Body of pancreas (tissue), 4 donors: ENCODE results near the gene PTPRT. TPM values are rescaled to one million over a fixed set of nuclear protein-coding genes. Genes with fewer than 3 reads are reported as not detected.

Experiments
- ATAC-seq: fragments of 150-250 bp; one replicate; pipeline ENCODE4 v1.9.1; 2016
- DNase-seq, 4 donors: peaks; one replicate each; pipeline ENCODE4 v3.0.0-alpha.2; 2019
- H3K27ac ChIP-seq, 4 donors: fragments of 200-600 bp; sonication (generic); 1 replicate in 3 of 4; 2 replicates in 1 of 4; pipeline versions ENCODE4 v1.5.1 to v1.6.1; 2016 to 2019; ENCODE audit warnings: mild to moderate bottlenecking in 1 of 4, mixed read lengths in 1 of 4, moderate library complexity in 1 of 4
- H3K27me3 ChIP-seq, 2 donors: fragments of 200-600 bp; sonication (generic); one replicate each; pipeline ENCODE4 v1.6.0; 2016; ENCODE audit warnings: mild to moderate bottlenecking in 1 of 2
- H3K36me3 ChIP-seq, 2 donors: fragments of 200-600 bp; sonication (generic); replicated peaks in 1 of 2; 2 replicates each; pipeline ENCODE4 v1.5.1; 2016; ENCODE audit warnings: low read depth in 2 of 2; ENCODE audit not compliant: insufficient read depth in 1 of 2
- H3K4me1 ChIP-seq: fragments of 200-600 bp; sonication (generic); one replicate; pipeline ENCODE4 v1.6.0; 2016
- H3K4me3 ChIP-seq, 2 donors: fragments of 200-600 bp; sonication (generic); 1 replicate in 1 of 2; 2 replicates in 1 of 2; pipeline ENCODE4 v1.5.1; 2016 to 2019
- H3K9me3 ChIP-seq, 3 donors: fragments of 200-600 bp; sonication (generic); 1 replicate in 2 of 3; 2 replicates in 1 of 3; pipeline ENCODE4 v1.5.1; 2016
- CTCF ChIP-seq, 7 experiments: fragments of 450-650 bp in 4 of 7; fragments of 200-600 bp in 3 of 7; sonication (generic) in 3 of 7; IDR thresholded peaks; one replicate each; pipeline ENCODE4 v1.5.1; 2016 to 2019; ENCODE audit warnings: antibody characterized with exemption in 7 of 7
- POLR2A ChIP-seq, 3 donors: fragments of 450-650 bp; IDR thresholded peaks; one replicate each; pipeline ENCODE4 v1.6.1; 2016; ENCODE audit warnings: antibody characterized with exemption in 3 of 3, mild to moderate bottlenecking in 2 of 3
- WGBS, 2 donors: methylation state at CpG; one replicate each; pipeline ENCODE4 v1.1.5; 2017; 5-methylcytosine and 5-hydroxymethylcytosine counted together
- intact Hi-C: fragments of 100-400 bp; cut with DNase I; formaldehyde crosslinking; loops from one replicate; pipeline ENCODE4 v1.15.1; 2023
- total RNA-seq, 2 donors: library from RNA; depleted of rRNA; stranded (reverse); fragments of >200 nt; gene quantifications; one replicate each; pipeline ENCODE4 v1.1.0, GENCODE V29; 2016

PTPRT gene
- total RNA-seq, 2 donors from 2014 or later = 0.33 to 1.0 TPM

DNA sequence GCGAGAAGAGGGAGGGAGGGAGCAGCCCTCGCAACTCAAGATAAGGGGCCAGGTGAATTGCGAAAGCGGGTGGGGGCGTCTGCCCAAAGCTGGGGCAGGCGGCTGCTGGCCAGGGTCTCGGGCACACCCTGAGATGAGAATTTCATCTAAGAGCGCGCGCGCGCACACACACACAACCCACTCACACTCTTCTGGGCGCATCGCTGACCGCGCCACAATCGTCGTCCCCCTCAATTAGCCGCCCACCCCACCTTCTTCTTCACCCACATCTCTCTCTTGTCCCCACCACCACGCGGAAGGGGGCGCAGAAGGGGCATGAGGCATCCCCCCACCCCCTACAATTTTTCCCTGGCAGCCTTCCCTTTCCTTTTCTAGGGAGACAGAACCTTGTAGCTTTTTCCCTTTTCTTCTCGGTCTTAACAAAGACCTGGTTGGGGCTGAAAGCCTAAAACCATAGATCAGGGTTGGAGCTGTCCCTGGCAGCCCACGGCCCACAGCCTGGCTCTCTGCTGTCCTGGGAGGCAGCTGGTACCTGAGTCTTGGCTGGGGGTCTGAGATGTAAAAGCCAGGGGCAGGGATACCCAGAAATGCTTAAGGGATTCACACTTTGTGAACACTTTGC lies 737 bp upstream of the PTPRT start:
- H3K9me3 ChIP-seq = no peaks in the 10 kb centered on the region
- no peak overlapping the region for H3K4me3 ChIP-seq
- no peaks in the 10 kb centered on the region for H3K36me3 ChIP-seq
- H3K27ac ChIP-seq = no peak overlapping the region
- 3% methylated on average over 24 of the region's 24 CpGs for WGBS, 2 donors
- TF ChIP-seq POLR2A (IDR thresholded peaks at IDR 0.05) = no peak
- TF ChIP-seq CTCF (IDR thresholded peaks at IDR 0.05) = no peak
- intact Hi-C loops = loop anchor here (10.0 kb wide), 1 partner anchor 1236 kb away; no protein-coding TSS in a partner anchor
- no peak for ATAC-seq
- H3K27me3 ChIP-seq = peaks cover 0 to 15% of the 10 kb centered on the region in 2 donors
- DNase-seq = no peak
- H3K4me1 ChIP-seq = peaks cover 17% of the 10 kb centered on the region

- no peaks in the 10 kb centered on the region for H3K36me3 ChIP-seq
- WGBS, 2 donors = 0 to 1% methylated on average over 36 to 64 of the region's 64 CpGs
- DNase-seq = no peak
- peaks cover 17% of the 10 kb centered on the region for H3K4me1 ChIP-seq
- no peak for TF ChIP-seq POLR2A (IDR thresholded peaks at IDR 0.05)
- TF ChIP-seq CTCF (IDR thresholded peaks at IDR 0.05) = no peak
- H3K27ac ChIP-seq = no peak overlapping the region
- H3K9me3 ChIP-seq = no peaks in the 10 kb centered on the region
- intact Hi-C loops = loop anchor here (5.0 kb wide), 2 partner anchors 987 to 1452 kb away; no protein-coding TSS in a partner anchor
- H3K27me3 ChIP-seq = peaks cover 0 to 15% of the 10 kb centered on the region in 2 donors
- H3K4me3 ChIP-seq = no peak overlapping the region
- no peak for ATAC-seq
These were observed 699 bp downstream of the PTPRT start for GRCh38 chr20:43188861-43189553.

- H3K9me3 ChIP-seq = no peaks in the 10 kb centered on the region
- DNase-seq (no peak), ATAC-seq (no peak)
- WGBS, 2 donors = 3 to 5% methylated on average over 16 of the region's 16 CpGs
- peaks cover 0 to 15% of the 10 kb centered on the region in 2 donors for H3K27me3 ChIP-seq
- no peaks in the 10 kb centered on the region for H3K36me3 ChIP-seq
- peaks cover 17% of the 10 kb centered on the region for H3K4me1 ChIP-seq
- H3K27ac ChIP-seq = no peak overlapping the region
- intact Hi-C loops = loop anchor here (5.0 kb wide), 2 partner anchors 986 to 1451 kb away; no protein-coding TSS in a partner anchor
- no peak for TF ChIP-seq POLR2A (IDR thresholded peaks at IDR 0.05)
- no peak for TF ChIP-seq CTCF (IDR thresholded peaks at IDR 0.05)
- no peak overlapping the region for H3K4me3 ChIP-seq
These were observed 1.5 kb downstream of the PTPRT start for GRCh38 chr20:43188234-43188653.

DNA sequence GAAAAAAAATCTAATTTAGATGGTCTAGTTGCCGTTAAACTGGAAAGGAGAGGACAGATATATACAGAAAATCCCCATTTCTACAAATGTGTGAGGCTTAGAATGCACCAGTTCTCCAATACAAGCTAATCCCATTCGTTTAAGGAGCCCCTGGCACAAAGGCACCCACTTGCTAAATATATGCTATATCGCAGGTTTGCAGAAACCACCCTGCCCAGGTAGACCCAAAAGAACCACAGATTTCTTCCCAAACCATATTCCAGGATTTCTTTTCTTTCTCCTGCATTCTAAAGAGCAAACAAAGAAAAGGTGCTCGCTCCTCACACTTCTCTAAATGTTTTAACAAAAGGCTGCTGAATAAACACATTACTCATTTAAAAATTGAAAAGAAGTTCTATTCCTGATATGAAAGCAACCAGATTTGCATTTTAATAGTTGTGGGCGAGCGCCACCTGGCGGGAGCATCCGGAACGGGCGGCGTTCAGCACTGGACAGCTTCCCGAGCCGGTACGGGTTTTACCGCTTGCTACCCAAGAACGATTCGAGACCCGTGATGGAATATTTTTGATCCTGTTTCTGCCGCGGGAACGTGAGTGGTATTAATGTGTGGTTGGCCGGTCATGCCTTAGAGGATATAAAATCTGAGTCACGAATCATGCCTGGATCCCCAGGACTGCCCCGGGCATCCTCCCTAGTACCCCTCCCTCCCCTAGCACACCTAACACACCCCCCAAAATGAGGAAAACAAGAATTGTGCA lies 2.1 kb downstream of the PTPRT start:
- 4 to 7% methylated on average over 16 to 24 of the region's 24 CpGs for WGBS, 2 donors
- Histone ChIP-seq H3K27ac (no peak overlapping the region), H3K36me3 (no peaks in the 10 kb centered on the region), H3K9me3 (no peaks in the 10 kb centered on the region), H3K4me3 (no peak overlapping the region), H3K27me3 (peaks cover 0 to 15% of the 10 kb centered on the region in 2 donors), H3K4me1 (peaks cover 17% of the 10 kb centered on the region)
- ATAC-seq = peak; percentile 55
- intact Hi-C loops = loop anchor here (5.0 kb wide), 2 partner anchors 985 to 1450 kb away; no protein-coding TSS in a partner anchor
- TF ChIP-seq CTCF (IDR thresholded peaks at IDR 0.05) (peak; percentile 72 to 97 (median 89)), POLR2A (IDR thresholded peaks at IDR 0.05) (no peak)
- DNase-seq = peak; percentile 70 to 84 (median 75)
